Measurements from ENCODE around the gene COX19.

The COX19 gene

GRCh38 chr7:934469-935163, 40.7 kb downstream of the COX19 start:
- Histone ChIP-seq H3K9ac (ENCODE audit: low read depth, low read length) (no peak overlapping the region), H3K9me3 (ENCODE audit: insufficient read depth, low read length, severe bottlenecking) (no peaks in the 10 kb centered on the region)
- TF ChIP-seq, protein P1, sequence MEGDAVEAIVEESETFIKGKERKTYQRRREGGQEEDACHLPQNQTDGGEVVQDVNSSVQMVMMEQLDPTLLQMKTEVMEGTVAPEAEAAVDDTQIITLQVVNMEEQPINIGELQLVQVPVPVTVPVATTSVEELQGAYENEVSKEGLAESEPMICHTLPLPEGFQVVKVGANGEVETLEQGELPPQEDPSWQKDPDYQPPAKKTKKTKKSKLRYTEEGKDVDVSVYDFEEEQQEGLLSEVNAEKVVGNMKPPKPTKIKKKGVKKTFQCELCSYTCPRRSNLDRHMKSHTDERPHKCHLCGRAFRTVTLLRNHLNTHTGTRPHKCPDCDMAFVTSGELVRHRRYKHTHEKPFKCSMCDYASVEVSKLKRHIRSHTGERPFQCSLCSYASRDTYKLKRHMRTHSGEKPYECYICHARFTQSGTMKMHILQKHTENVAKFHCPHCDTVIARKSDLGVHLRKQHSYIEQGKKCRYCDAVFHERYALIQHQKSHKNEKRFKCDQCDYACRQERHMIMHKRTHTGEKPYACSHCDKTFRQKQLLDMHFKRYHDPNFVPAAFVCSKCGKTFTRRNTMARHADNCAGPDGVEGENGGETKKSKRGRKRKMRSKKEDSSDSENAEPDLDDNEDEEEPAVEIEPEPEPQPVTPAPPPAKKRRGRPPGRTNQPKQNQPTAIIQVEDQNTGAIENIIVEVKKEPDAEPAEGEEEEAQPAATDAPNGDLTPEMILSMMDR (IDR thresholded peaks at IDR 0.05; ENCODE audit: borderline replicate concordance, extremely low read depth, low read length, poor library complexity, severe bottlenecking) = no peak
- no peak for TF ChIP-seq EZH2 (IDR thresholded peaks at IDR 0.05; ENCODE audit: borderline replicate concordance, low read depth, low read length, severe bottlenecking)

DNA sequence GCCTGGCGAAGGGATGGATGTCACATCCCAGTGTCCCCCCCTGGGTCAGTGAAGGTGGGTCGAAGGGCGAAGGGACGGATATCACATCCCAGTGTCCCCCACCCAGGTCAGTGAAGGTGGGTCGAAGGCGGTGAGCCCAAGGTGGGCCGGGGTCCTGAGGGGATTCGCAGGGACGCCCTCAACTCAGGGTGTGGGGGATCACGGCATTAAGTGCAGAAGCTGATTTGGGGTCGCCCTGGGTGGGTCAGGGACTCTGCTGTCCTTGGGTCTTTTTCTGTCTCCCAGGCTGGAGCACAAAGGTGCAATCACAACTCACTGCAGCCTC, 42.7 kb downstream of the COX19 start:
- DNase-seq = no peak
- H3K36me3 ChIP-seq (ENCODE audit: insufficient read depth, low read length) = no peaks in the 10 kb centered on the region
- H3K4me3 ChIP-seq (ENCODE audit: low read depth in 1 of 2, low read length in 2 of 2) = no peak overlapping the region
- TF ChIP-seq, protein P1 (IDR thresholded peaks at IDR 0.05; ENCODE audit: borderline replicate concordance, extremely low read depth, low read length, poor library complexity, severe bottlenecking) = no peak
- no peak for TF ChIP-seq EZH2 (IDR thresholded peaks at IDR 0.05; ENCODE audit: borderline replicate concordance, low read depth, low read length, severe bottlenecking)
- no peaks in the 10 kb centered on the region for H3K27me3 ChIP-seq (ENCODE audit: insufficient read depth, low read length, poor library complexity)
- H3K4me2 ChIP-seq (ENCODE audit: insufficient read depth, low read length) = no peak overlapping the region
- ATAC-seq (ENCODE audit: insufficient read depth, low read depth) = no peak
- no peaks in the 10 kb centered on the region for H3K9me3 ChIP-seq (ENCODE audit: insufficient read depth, low read length, severe bottlenecking)
- no peak overlapping the region for H2AFZ ChIP-seq (ENCODE audit: low read depth, low read length)
- H3K9ac ChIP-seq (ENCODE audit: low read depth, low read length) = no peak overlapping the region
- H3K4me1 ChIP-seq (ENCODE audit: insufficient read depth, low read length) = no peaks in the 10 kb centered on the region
- H4K20me1 ChIP-seq (ENCODE audit: insufficient read depth, low read length) = no peaks in the 10 kb centered on the region
- no peak overlapping the region for H3K27ac ChIP-seq (ENCODE audit: low read length)
- H3K79me2 ChIP-seq (ENCODE audit: insufficient read depth, low read length) = no peaks in the 10 kb centered on the region

More at GRCh38 chr7:934469-935163, 40.7 kb downstream of the COX19 start:
- Histone ChIP-seq H3K4me1 (ENCODE audit: insufficient read depth, low read length) (no peaks in the 10 kb centered on the region), H3K27me3 (ENCODE audit: insufficient read depth, low read length, poor library complexity) (no peaks in the 10 kb centered on the region), H3K27ac (ENCODE audit: low read length) (no peak overlapping the region), H3K36me3 (ENCODE audit: insufficient read depth, low read length) (no peaks in the 10 kb centered on the region), H3K79me2 (ENCODE audit: insufficient read depth, low read length) (no peaks in the 10 kb centered on the region), H2AFZ (ENCODE audit: low read depth, low read length) (no peak overlapping the region), H3K4me3 (ENCODE audit: low read depth in 1 of 2, low read length in 2 of 2) (no peak overlapping the region), H3K4me2 (ENCODE audit: insufficient read depth, low read length) (no peak overlapping the region), H4K20me1 (ENCODE audit: insufficient read depth, low read length) (no peaks in the 10 kb centered on the region)
- no peak for ATAC-seq (ENCODE audit: insufficient read depth, low read depth)
- no peak for DNase-seq

DNA sequence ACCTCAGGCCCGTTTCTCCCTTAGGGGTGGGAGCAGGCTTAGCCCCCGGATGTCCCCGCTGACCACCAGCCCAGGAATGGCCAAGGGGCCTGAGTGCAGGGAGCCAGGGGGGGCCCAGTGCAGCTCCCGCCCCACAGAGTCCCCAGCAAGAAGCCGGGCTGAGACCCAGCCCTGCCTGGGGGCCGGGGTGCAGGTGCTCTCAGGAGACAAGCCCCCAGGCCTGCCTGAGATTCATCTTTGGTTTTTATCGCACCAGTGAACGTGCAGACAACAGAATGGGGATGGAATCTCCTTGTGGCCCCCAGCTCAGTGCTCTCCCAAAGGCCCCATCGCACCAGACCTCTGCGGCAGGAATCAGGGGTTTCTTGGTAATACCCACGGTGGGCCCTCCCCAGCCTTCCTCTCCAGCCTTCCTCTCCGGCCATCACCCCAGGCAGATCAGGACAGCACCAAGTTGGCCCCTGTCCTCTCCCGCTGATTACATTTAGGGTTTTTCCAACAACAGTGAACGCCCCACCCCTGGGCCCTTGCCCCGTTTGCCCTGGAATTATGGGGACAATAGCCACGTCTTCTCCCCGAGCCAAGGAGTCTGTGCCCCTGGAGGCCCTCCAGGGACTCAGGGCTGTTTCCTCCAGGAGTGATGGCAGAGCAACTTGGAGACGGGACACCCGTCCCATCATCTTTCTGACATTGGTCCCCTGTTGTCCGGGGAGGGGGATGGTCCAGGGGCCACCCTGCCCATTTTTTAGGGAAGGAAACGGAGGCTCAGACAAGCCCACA, 43.3 kb downstream of the COX19 start:
- Histone ChIP-seq H3K9ac (ENCODE audit: low read depth, low read length) (no peak overlapping the region), H4K20me1 (ENCODE audit: insufficient read depth, low read length) (no peaks in the 10 kb centered on the region), H3K36me3 (ENCODE audit: insufficient read depth, low read length) (no peaks in the 10 kb centered on the region)

More for the DNA sequence above, 43.3 kb downstream of the COX19 start:
- ATAC-seq (ENCODE audit: insufficient read depth, low read depth) (no peak), DNase-seq (no peak)
- H3K4me1 ChIP-seq (ENCODE audit: insufficient read depth, low read length) = no peaks in the 10 kb centered on the region
- H2AFZ ChIP-seq (ENCODE audit: low read depth, low read length) = no peak overlapping the region
- no peaks in the 10 kb centered on the region for H3K9me3 ChIP-seq (ENCODE audit: insufficient read depth, low read length, severe bottlenecking)
- no peak overlapping the region for H3K4me3 ChIP-seq (ENCODE audit: low read depth in 1 of 2, low read length in 2 of 2)
- H3K4me2 ChIP-seq (ENCODE audit: insufficient read depth, low read length) = no peak overlapping the region
- H3K79me2 ChIP-seq (ENCODE audit: insufficient read depth, low read length) = no peaks in the 10 kb centered on the region
- no peaks in the 10 kb centered on the region for H3K27me3 ChIP-seq (ENCODE audit: insufficient read depth, low read length, poor library complexity)
- TF ChIP-seq, protein P1 (IDR thresholded peaks at IDR 0.05; ENCODE audit: borderline replicate concordance, extremely low read depth, low read length, poor library complexity, severe bottlenecking) = no peak
- TF ChIP-seq EZH2 (IDR thresholded peaks at IDR 0.05; ENCODE audit: borderline replicate concordance, low read depth, low read length, severe bottlenecking) = no peak
- H3K27ac ChIP-seq (ENCODE audit: low read length) = no peak overlapping the region
